Lower leg skin (tissue), 4 donors: ENCODE measurements around the gene SMARCB1. TPM values are rescaled to one million over a fixed set of nuclear protein-coding genes. Genes with fewer than 3 reads are reported as not detected.

Source experiments
- DNase-seq, 2 donors: peaks; one replicate each; pipeline ENCODE4 v3.0.0-alpha.2; 2019; ENCODE audit warnings: low spot score in 2 of 2
- H3K4me3 ChIP-seq: fragments of 200-600 bp; sonication (generic); 2 replicates; pipeline ENCODE4 v1.5.1; 2017; ENCODE audit warnings: mild to moderate bottlenecking, low read depth; ENCODE audit not compliant: poor library complexity, severe bottlenecking
- CTCF ChIP-seq, 3 donors: fragments of 450-650 bp; IDR thresholded peaks; one replicate each; pipeline ENCODE4 v1.5.1; 2016; ENCODE audit warnings: antibody characterized with exemption in 3 of 3, mild to moderate bottlenecking in 3 of 3, moderate library complexity in 2 of 3
- POLR2A ChIP-seq, 2 donors: fragments of 450-650 bp; IDR thresholded peaks; one replicate each; pipeline ENCODE4 v1.6.1; 2016 to 2017; ENCODE audit warnings: antibody characterized with exemption in 2 of 2, mild to moderate bottlenecking in 1 of 2, moderate library complexity in 1 of 2
- WGBS, 2 donors: methylation state at CpG; one replicate each; pipeline ENCODE4 v1.1.5; 2018; 5-methylcytosine and 5-hydroxymethylcytosine counted together
- intact Hi-C: fragments of 100-400 bp; cut with DNase I; formaldehyde crosslinking; loops from one replicate; pipeline ENCODE4 v1.15.0; 2023; ENCODE audit warnings: low total_unique reads
- total RNA-seq, 4 donors: library from RNA; depleted of rRNA; stranded (reverse); fragments of >200 nt; gene quantifications; one replicate each; pipeline ENCODE4 v1.1.0, GENCODE V29; 2016

The SMARCB1 gene
- total RNA-seq, 4 donors from 2014 or later, result 52.2 to 61.6 (median 55.2) TPM

GRCh38 chr22:23782252-23782651 is 4.5 kb upstream of the SMARCB1 start:
- intact Hi-C loops, result no loop called here
- TF ChIP-seq CTCF (IDR thresholded peaks at IDR 0.05) (no peak), POLR2A (IDR thresholded peaks at IDR 0.05) (no peak)
- WGBS, 2 donors, result 89 to 90% methylated on average over 7 to 16 of the region's 16 CpGs

GRCh38 chr22:23782703-23783102 is 4.1 kb upstream of the SMARCB1 start:
- no peak overlapping the region for H3K4me3 ChIP-seq
- TF ChIP-seq POLR2A (IDR thresholded peaks at IDR 0.05), result no peak
- no peak for TF ChIP-seq CTCF (IDR thresholded peaks at IDR 0.05)
- WGBS, 2 donors, result 100% methylated on average over 1 of the region's 1 CpG
- intact Hi-C loops, result no loop called here
- DNase-seq, result no peak

More at GRCh38 chr22:23782252-23782651, 4.5 kb upstream of the SMARCB1 start:
- no peak for DNase-seq
- H3K4me3 ChIP-seq, result no peak overlapping the region

GRCh38 chr22:23783265-23784150 is 3.3 kb upstream of the SMARCB1 start:
- no peak for DNase-seq
- no peak overlapping the region for H3K4me3 ChIP-seq
- intact Hi-C loops, result no loop called here
- 75 to 83% methylated on average over 14 of the region's 15 CpGs for WGBS, 2 donors
- TF ChIP-seq POLR2A (IDR thresholded peaks at IDR 0.05), result no peak
- no peak for TF ChIP-seq CTCF (IDR thresholded peaks at IDR 0.05)

GRCh38 chr22:23784215-23784732 is 2.5 kb upstream of the SMARCB1 start:
- no peak overlapping the region for H3K4me3 ChIP-seq
- no peak for DNase-seq
- 72 to 80% methylated on average over 8 of the region's 8 CpGs for WGBS, 2 donors
- intact Hi-C loops, result no loop called here
- TF ChIP-seq POLR2A (IDR thresholded peaks at IDR 0.05) (no peak), CTCF (IDR thresholded peaks at IDR 0.05) (no peak)

- no peak for DNase-seq
- intact Hi-C loops, result no loop called here
- TF ChIP-seq CTCF (IDR thresholded peaks at IDR 0.05) (no peak), POLR2A (IDR thresholded peaks at IDR 0.05) (no peak)
- WGBS, 2 donors, result 14 to 21% methylated on average over 9 of the region's 9 CpGs
- H3K4me3 ChIP-seq, result no peak overlapping the region
Measured at GRCh38 chr22:23786261-23786710, 480 bp upstream of the SMARCB1 start.
